HG03280 (cell line): Measurements from ENCODE around the gene BOC.

Source experiments
- ATAC-seq: cut with Tn5 transposase; IDR thresholded peaks from one replicate; pipeline ENCODE4 v1.9.1; 2021; ENCODE audit warnings: mild to moderate bottlenecking, moderate library complexity; ENCODE audit not compliant: unreplicated experiment

The BOC gene

GRCh38 chr3:113249111-113249510 is 37.8 kb downstream of the BOC start:
- ATAC-seq, result no peak

- ATAC-seq, result no peak
Observed at GRCh38 chr3:113249601-113250000, 38.2 kb downstream of the BOC start.

GRCh38 chr3:113250566-113250965 is 39.2 kb downstream of the BOC start:
- ATAC-seq, result no peak

DNA sequence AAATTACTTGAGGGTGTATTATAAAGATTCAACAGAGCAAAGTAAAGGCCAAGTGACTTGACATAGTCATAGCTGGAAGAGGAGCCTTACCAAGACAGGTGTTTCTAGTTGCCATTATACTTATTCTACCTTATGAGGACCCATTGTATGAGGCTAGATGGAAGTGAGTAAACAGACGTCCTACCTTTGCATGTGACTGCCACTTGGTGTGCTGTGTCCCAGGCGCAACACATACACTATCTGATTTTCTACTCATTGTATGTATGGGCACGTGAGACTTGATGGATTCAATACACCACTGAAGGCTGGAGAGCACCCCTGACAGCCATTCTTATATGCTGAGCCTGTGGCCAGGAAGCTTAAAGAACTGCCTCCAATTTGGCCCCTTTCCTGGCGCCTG is 40.5 kb downstream of the BOC start:
- ATAC-seq, result no peak

DNA sequence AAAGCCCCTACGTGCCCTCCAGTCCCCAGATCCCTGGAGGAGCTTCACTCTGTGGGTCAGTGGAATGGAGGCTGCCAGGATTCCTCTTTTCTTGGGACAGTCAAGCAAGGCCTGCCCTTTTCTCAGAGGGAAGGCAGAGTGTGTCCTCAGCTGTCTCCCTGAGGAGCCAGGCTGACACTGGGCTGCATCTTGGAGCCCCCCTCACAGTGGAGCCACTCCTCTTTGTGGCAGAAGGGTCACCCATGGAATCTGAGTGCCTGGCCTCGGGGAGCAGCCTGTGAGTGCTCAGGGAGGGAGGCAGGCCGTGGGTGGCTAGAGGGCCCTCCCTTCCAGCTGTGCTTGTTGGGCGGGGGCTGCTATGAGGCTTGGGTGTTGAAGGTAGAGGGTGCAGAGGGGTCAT is 41.2 kb downstream of the BOC start:
- ATAC-seq, result no peak

GRCh38 chr3:113253702-113254101 is 42.3 kb downstream of the BOC start:
- no peak for ATAC-seq

- ATAC-seq, result no peak
Observed at GRCh38 chr3:113254171-113254947, 43.0 kb downstream of the BOC start.

- no peak for ATAC-seq
Observed at GRCh38 chr3:113255100-113255853, 43.9 kb downstream of the BOC start.

DNA sequence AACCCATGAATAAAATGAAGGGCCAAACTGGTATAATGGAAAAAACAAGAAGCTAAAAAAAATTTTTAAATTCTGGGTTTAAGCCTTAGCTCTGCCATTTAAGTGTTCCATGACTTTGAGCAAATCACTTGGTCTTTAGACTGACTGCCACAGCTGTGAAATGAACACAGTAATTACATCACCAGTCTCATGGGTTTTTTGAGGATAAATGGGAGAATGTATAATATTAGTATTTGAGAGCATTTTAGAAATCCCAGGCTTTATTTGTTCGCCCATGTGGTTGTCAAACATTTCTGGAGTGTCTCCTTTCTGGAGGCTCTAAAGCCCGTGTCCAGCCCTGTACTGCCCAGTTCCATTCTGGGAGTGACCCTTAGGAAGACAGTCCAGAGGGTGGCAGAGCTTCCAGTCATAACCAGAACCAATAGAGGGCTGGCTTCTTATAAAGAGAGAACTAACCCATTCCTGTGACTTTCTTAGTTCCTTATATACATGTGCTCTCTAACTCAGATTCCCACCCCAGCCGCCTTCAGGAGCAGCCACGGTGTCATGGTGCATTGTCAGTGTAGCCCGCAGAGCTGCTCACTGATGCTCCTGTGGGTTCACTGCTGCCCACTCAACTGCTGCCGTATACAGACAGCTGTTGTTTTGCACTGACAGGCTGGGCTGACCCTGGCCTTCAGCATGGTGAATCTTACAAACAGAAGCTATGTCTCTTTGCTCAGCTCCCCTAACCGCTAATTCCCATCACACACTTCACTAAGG is 44.7 kb downstream of the BOC start:
- ATAC-seq, result no peak

DNA sequence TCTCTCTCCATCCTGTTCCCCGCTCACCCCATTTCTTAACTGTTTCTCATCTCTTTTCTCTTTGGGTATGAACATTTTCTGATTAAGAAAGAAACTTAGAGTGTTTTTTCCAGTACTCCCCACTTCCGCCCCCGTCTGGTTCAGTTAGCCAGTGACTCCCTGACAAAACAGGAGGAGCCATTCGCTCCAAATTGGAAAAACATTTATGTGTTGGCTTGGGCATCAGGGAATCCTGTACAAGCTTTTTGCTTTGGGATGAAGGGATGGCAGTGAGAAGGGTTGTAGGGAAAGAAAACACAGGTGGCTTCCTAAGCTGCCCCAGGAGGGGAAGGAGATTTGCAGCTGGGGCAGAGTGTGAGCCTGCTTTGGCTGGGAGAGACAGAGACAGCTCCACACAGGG is 47.0 kb downstream of the BOC start:
- ATAC-seq, result no peak

DNA sequence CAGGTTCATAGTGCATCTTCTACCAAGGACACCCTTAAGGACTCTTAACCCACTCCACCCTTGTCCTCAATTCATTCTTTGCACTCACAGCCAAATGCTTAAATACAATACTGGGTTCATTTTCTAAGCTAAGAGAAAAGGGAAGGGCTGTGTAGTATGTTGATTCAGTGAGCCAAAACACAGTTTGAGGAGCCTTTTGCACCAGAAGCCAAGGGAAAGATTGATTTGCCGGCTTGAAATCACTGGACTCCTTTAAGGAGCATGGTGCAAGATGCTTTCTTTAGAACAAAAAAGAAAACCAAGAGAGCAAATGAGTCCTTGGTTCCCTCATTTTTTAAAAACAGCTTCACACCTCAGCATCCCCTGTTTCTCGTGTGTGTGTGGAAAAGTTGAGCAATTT is 47.8 kb downstream of the BOC start:
- ATAC-seq, result no peak

DNA sequence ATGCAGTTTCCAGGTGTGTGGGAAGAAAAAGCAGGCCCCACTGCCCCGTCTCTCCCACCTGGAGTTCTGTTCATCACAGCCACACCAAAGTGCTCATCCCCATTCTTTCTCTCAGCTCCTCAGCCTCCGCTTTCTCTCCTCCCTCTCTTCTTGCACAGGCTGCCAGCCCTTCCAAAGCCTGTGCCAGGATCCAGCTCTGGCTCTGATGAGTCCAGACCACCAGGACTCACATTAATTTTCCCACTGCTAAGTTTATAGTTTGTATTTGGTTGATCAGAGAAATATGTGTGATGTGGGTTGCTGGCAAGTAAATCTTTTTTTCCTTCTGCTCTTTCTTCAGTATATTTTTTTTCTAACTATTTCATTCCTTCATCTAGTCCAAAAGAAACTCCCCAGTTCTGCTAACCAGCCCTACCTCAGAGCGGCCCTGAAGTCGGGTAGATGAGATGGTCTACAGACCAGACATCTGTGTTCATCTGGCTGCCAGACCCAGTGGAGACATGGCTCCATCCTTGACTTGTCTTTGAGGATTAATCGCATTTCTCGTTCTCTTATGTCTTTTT is 49.8 kb downstream of the BOC start:
- ATAC-seq, result no peak

- ATAC-seq, result no peak
Observed at GRCh38 chr3:113261626-113262303, 50.4 kb downstream of the BOC start.

DNA sequence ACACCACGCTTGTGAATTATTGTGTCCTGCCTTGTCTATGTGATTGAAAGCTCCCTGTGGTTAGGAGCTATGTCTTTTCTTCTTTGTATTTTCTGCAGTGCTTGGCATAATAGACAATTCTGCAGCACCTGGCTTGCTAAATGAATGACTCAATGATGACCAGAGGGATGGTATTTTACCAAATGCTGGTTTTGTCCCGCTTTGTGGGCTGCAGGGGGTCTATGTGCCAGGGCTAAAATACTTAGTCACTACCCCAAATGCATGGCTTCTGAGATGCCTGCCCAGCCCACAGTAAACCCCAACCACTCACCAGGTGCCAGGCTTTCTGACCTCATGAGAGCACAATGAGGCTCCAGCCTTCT is 50.9 kb downstream of the BOC start:
- ATAC-seq, result no peak

GRCh38 chr3:113263020-113263419 is 51.7 kb downstream of the BOC start:
- ATAC-seq, result no peak

DNA sequence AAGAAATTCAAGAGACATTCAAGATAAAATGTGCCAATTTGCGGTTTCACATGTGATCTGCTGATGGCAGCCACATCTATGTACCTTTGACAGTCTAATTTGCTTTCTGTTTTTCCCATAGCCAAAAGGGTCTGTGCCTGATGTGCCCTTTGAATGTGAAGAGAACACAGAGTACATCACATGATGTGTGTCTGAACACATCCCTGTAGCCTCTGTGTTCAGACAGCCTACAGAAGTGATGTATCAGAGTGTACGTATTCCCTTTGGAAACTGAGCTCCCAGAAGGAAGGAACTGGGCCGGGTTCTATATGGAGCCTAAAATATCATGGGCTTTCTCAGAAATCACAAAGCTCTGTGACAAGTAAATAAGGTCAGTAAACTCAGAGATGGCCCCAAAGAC is 52.4 kb downstream of the BOC start:
- no peak for ATAC-seq

DNA sequence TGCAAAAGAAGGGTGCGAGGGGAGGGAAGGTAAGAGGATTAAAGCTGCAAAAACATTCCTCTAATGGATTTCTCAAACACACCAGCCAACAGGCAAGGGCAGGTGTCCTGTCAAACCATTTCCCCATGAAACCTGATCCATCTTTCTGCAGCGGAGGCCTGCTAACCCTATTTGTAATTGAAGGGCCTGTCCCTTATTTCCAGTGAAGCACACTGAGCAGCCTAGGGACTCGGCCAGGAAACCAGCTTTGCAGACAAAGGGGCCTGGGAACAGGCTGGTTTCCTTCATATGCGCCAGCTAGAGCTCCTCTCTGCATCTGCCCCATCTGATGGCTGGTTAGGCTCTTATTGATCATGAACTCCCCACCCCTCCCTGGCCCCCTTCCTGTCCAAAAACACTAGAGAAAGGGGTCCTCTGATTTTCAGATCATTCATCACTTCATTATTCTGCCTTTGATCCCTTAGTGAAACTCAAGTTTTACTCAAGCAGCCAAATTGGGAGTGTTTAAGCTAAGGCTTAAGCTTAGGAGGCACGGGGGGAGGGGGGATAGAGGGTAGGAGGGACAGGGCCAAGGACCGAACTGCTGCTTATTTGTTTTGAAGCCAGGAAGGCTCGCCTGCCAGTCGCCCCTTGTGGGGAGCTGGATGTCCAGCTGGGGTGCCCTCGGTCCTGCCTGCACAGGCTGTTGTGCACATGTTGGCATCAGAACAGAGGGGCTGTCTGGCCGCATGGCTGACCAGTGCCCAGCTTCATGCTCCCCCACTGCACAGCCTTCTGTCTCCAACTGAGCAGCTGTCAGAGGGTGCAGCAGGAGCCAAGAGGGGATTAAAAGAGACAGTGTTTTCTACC is 53.1 kb downstream of the BOC start:
- ATAC-seq, result no peak

GRCh38 chr3:113265231-113265630 is 53.9 kb downstream of the BOC start:
- no peak for ATAC-seq

GRCh38 chr3:113266738-113267137 is 55.4 kb downstream of the BOC start:
- no peak for ATAC-seq

GRCh38 chr3:113268311-113268710 is 57.0 kb downstream of the BOC start:
- ATAC-seq, result no peak
